Measurements from ENCODE around the gene RALGDS. TPM values are rescaled to one million over a fixed set of nuclear protein-coding genes. Genes with fewer than 3 reads are reported as not detected.

The RALGDS gene
- total RNA-seq, 4 donors from 2014 or later, result 21.1 to 47.0 (median 36.9) TPM

- H3K9me3 ChIP-seq, result no peaks in the 10 kb centered on the region
- intact Hi-C loops (cut with DNase I; ENCODE audit: low total_unique reads), result no loop called here
- H3K4me3 ChIP-seq, result no peak overlapping the region
- in situ Hi-C loops (cut with MboI; ENCODE audit: low sequenced_read_pairs in 4 of 4), result no loop called here
- DNase-seq (no peak), ATAC-seq (no peak)
- H3K36me3 ChIP-seq, result no peaks in the 10 kb centered on the region
- TF ChIP-seq POLR2A (IDR thresholded peaks at IDR 0.05), result no peak
- no peak for TF ChIP-seq CTCF (IDR thresholded peaks at IDR 0.05 in 4 of 5, conservative IDR thresholded peaks at IDR 0.05 in 1 of 5)
- peaks cover 15 to 18% (median 16%) of the 10 kb centered on the region in 3 donors for H3K27me3 ChIP-seq
- no peak overlapping the region for H3K27ac ChIP-seq
- peaks cover 0 to 10% of the 10 kb centered on the region in 2 donors for H3K4me1 ChIP-seq
Observed at GRCh38 chr9:133167769-133168168, 46.7 kb upstream of the RALGDS start.

- in situ Hi-C loops (cut with MboI; ENCODE audit: low sequenced_read_pairs in 4 of 4) (no loop called here), intact Hi-C loops (cut with DNase I; ENCODE audit: low total_unique reads) (no loop called here)
- peaks cover 0 to 10% of the 10 kb centered on the region in 2 donors for H3K4me1 ChIP-seq
- TF ChIP-seq POLR2A (IDR thresholded peaks at IDR 0.05) (no peak), CTCF (IDR thresholded peaks at IDR 0.05 in 4 of 5, conservative IDR thresholded peaks at IDR 0.05 in 1 of 5) (no peak)
- no peak overlapping the region for H3K27ac ChIP-seq
- DNase-seq (no peak), ATAC-seq (no peak)
- no peak overlapping the region for H3K4me3 ChIP-seq
- H3K27me3 ChIP-seq, result peaks cover 15 to 20% (median 18%) of the 10 kb centered on the region in 3 donors
- H3K9me3 ChIP-seq, result no peaks in the 10 kb centered on the region
- H3K36me3 ChIP-seq, result no peaks in the 10 kb centered on the region
Observed at GRCh38 chr9:133167096-133167730, 46.2 kb upstream of the RALGDS start.

GRCh38 chr9:133166392-133166791, 45.4 kb upstream of the RALGDS start:
- TF ChIP-seq CTCF (IDR thresholded peaks at IDR 0.05 in 4 of 5, conservative IDR thresholded peaks at IDR 0.05 in 1 of 5) (no peak), POLR2A (IDR thresholded peaks at IDR 0.05) (no peak)

GRCh38 chr9:133165452-133165730, 44.4 kb upstream of the RALGDS start:
- no peak for DNase-seq
- intact Hi-C loops (cut with DNase I; ENCODE audit: low total_unique reads) (no loop called here), in situ Hi-C loops (cut with MboI; ENCODE audit: low sequenced_read_pairs in 4 of 4) (no loop called here)
- Histone ChIP-seq H3K4me1 (peaks cover 0 to 12% of the 10 kb centered on the region in 2 donors), H3K36me3 (no peaks in the 10 kb centered on the region), H3K27me3 (peaks cover 15 to 18% (median 18%) of the 10 kb centered on the region in 3 donors), H3K9me3 (no peaks in the 10 kb centered on the region), H3K27ac (no peak overlapping the region), H3K4me3 (no peak overlapping the region)
- no peak for TF ChIP-seq CTCF (IDR thresholded peaks at IDR 0.05 in 4 of 5, conservative IDR thresholded peaks at IDR 0.05 in 1 of 5)
- no peak for TF ChIP-seq POLR2A (IDR thresholded peaks at IDR 0.05)
- no peak for ATAC-seq

More at GRCh38 chr9:133166392-133166791, 45.4 kb upstream of the RALGDS start:
- H3K27ac ChIP-seq, result no peak overlapping the region
- no peak overlapping the region for H3K4me3 ChIP-seq
- ATAC-seq (no peak), DNase-seq (no peak)
- H3K27me3 ChIP-seq, result peaks cover 15 to 18% (median 18%) of the 10 kb centered on the region in 3 donors
- intact Hi-C loops (cut with DNase I; ENCODE audit: low total_unique reads), result no loop called here
- H3K36me3 ChIP-seq, result no peaks in the 10 kb centered on the region
- in situ Hi-C loops (cut with MboI; ENCODE audit: low sequenced_read_pairs in 4 of 4), result no loop called here
- no peaks in the 10 kb centered on the region for H3K9me3 ChIP-seq
- peaks cover 0 to 10% of the 10 kb centered on the region in 2 donors for H3K4me1 ChIP-seq

- peaks cover 0 to 12% of the 10 kb centered on the region in 2 donors for H3K4me1 ChIP-seq
- DNase-seq (no peak), ATAC-seq (no peak)
- TF ChIP-seq CTCF (IDR thresholded peaks at IDR 0.05 in 4 of 5, conservative IDR thresholded peaks at IDR 0.05 in 1 of 5), result no peak
- TF ChIP-seq POLR2A (IDR thresholded peaks at IDR 0.05), result no peak
- H3K9me3 ChIP-seq, result no peaks in the 10 kb centered on the region
- peaks cover 15 to 18% (median 18%) of the 10 kb centered on the region in 3 donors for H3K27me3 ChIP-seq
- peak overlapping the region; percentile 53 to 65 (median 60) for H3K4me3 ChIP-seq
- H3K27ac ChIP-seq, result peak overlapping the region; percentile 66 to 75 (median 70)
- intact Hi-C loops (cut with DNase I; ENCODE audit: low total_unique reads), result no loop called here
- H3K36me3 ChIP-seq, result no peaks in the 10 kb centered on the region
- in situ Hi-C loops (cut with MboI; ENCODE audit: low sequenced_read_pairs in 4 of 4), result no loop called here
Observed at GRCh38 chr9:133164191-133164590, 43.2 kb upstream of the RALGDS start.

Data from gastrocnemius medialis (tissue), 4 donors.